A673 (cell line): ENCODE results near the gene RACGAP1. TPM values are rescaled to one million over a fixed set of nuclear protein-coding genes. Genes with fewer than 3 reads are reported as not detected.

ENCODE experiments used
- BruUV-seq: library from RNA; stranded (reverse); fragments of 400-500 nt; replicated peaks from 2 replicates; lab custom pipeline; 2021; lab: Mats Ljungman, UMichigan
- CTCF ChIA-PET: fragments of 300-600 bp; sonication (Branson Sonifier 250); formaldehyde crosslinking; loops from one replicate; lab custom pipeline; 2022; ENCODE audit warnings: antibody characterized with exemption; lab: Charles Lee
- POLR2A ChIA-PET: fragments of 300-600 bp; sonication (Branson Sonifier 250); formaldehyde crosslinking; loops from one replicate; lab custom pipeline; 2022; ENCODE audit warnings: antibody characterized with exemption; ENCODE audit not compliant: low non-redundant PET; lab: Charles Lee
- DNase-seq: peaks from one replicate; pipeline ENCODE4 v3.0.0-alpha.2; 2015; ENCODE audit warnings: low spot score
- H3K27ac ChIP-seq: fragments of 200-600 bp; sonication (generic); 2 replicates; pipeline ENCODE4 v1.5.1; 2016; ENCODE audit warnings: mixed run types, low read depth, mild to moderate bottlenecking, mixed read lengths, antibody characterized with exemption, low read length; ENCODE audit not compliant: poor library complexity, severe bottlenecking
- H3K27me3 ChIP-seq: fragments of 200-600 bp; sonication (generic); replicated peaks from 2 replicates; pipeline ENCODE4 v1.6.1; 2017; ENCODE audit warnings: mixed run types, low read depth, mild to moderate bottlenecking, mixed read lengths, antibody characterized with exemption, low read length; ENCODE audit not compliant: insufficient read depth, poor library complexity
- H3K36me3 ChIP-seq: fragments of 200-600 bp; sonication (generic); 2 replicates; pipeline ENCODE4 v1.6.1; 2016; ENCODE audit warnings: mixed run types, mild to moderate bottlenecking, mixed read lengths, antibody characterized with exemption, low read length; ENCODE audit not compliant: insufficient read depth, poor library complexity, severe bottlenecking
- H3K4me1 ChIP-seq: fragments of 200-600 bp; sonication (generic); 2 replicates; pipeline ENCODE4 v1.6.1; 2017; ENCODE audit warnings: mixed run types, mild to moderate bottlenecking, mixed read lengths, antibody characterized with exemption, low read length; ENCODE audit not compliant: insufficient read depth, poor library complexity, severe bottlenecking
- H3K4me3 ChIP-seq: fragments of 200-600 bp; sonication (generic); 2 replicates; pipeline ENCODE4 v1.5.1; 2016; ENCODE audit warnings: low read depth, mixed run types, mild to moderate bottlenecking, mixed read lengths, low read length; ENCODE audit not compliant: poor library complexity, severe bottlenecking
- H3K9me3 ChIP-seq: fragments of 200-600 bp; sonication (generic); 2 replicates; pipeline ENCODE4 v1.6.1; 2016; ENCODE audit warnings: mixed run types, low read depth, mild to moderate bottlenecking, mixed read lengths, antibody characterized with exemption, low read length; ENCODE audit not compliant: poor library complexity, severe bottlenecking
- CTCF ChIP-seq: fragments of 300-800, 200-600 bp; sonication (generic); conservative IDR thresholded peaks from 2 replicates; pipeline ENCODE4 v1.5.1; 2017; ENCODE audit warnings: low read depth, mild to moderate bottlenecking, antibody characterized with exemption, low read length, moderate library complexity, mixed read lengths
- EZH2 ChIP-seq: fragments of 200-600 bp; sonication (generic); IDR thresholded peaks from 2 replicates; pipeline ENCODE4 v1.6.1; 2017; ENCODE audit warnings: borderline replicate concordance, low read depth, mild to moderate bottlenecking, mixed read lengths, antibody characterized with exemption, low read length; ENCODE audit not compliant: poor library complexity, severe bottlenecking
- intact Hi-C: fragments of 100-400 bp; cut with micrococcal nuclease; formaldehyde crosslinking; loops from one replicate; pipeline ENCODE4 v1.10.0; 2022; ENCODE audit not compliant: unreplicated experiment
- total RNA-seq: library from RNA; stranded (reverse); gene quantifications from 2 replicates; pipeline ENCODE4 v1.2.3, GENCODE V29; 2021

RACGAP1 gene
- total RNA-seq, 1 experiment from 2014 or later = 173 TPM

- intact Hi-C loops = no loop called here
Measured at GRCh38 chr12:49985981-49986380, 39.3 kb downstream of the RACGAP1 start.

GRCh38 chr12:49984476-49985359 lies 40.6 kb downstream of the RACGAP1 start:
- ChIA-PET CTCF (interaction anchor here (0.6 to 2.0 kb wide), 4 partner anchors 18 to 100 kb away, joined by 3 to 13 read pairs (median 6); no protein-coding TSS in a partner anchor), POLR2A (no interaction called here)
- Histone ChIP-seq H3K27ac (peak overlapping the region; percentile 29), H3K9me3 (no peaks in the 10 kb centered on the region), H3K36me3 (peaks cover 21% of the 10 kb centered on the region), H3K4me1 (peaks cover 16% of the 10 kb centered on the region), H3K27me3 (no peaks in the 10 kb centered on the region), H3K4me3 (no peak overlapping the region)
- TF ChIP-seq CTCF = no peak
- TF ChIP-seq EZH2 = no peak
- DNase-seq = no peak
- no TSS peak for BruUV-seq
- intact Hi-C loops = no loop called here

More at GRCh38 chr12:49985981-49986380, 39.3 kb downstream of the RACGAP1 start:
- POLR2A ChIA-PET = no interaction called here
- H3K4me3 ChIP-seq = no peak overlapping the region
- CTCF ChIA-PET = no interaction called here
- DNase-seq = no peak
- H3K36me3 ChIP-seq = peaks cover 34% of the 10 kb centered on the region
- no peaks in the 10 kb centered on the region for H3K9me3 ChIP-seq
- TF ChIP-seq CTCF (no peak), EZH2 (no peak)
- H3K27me3 ChIP-seq = no peaks in the 10 kb centered on the region
- no peak overlapping the region for H3K27ac ChIP-seq
- H3K4me1 ChIP-seq = peaks cover 16% of the 10 kb centered on the region
- BruUV-seq = no TSS peak

- Histone ChIP-seq H3K36me3 (peaks cover 13% of the 10 kb centered on the region), H3K27ac (peak overlapping the region; percentile 29), H3K4me3 (no peak overlapping the region), H3K9me3 (no peaks in the 10 kb centered on the region), H3K4me1 (peaks cover 16% of the 10 kb centered on the region), H3K27me3 (no peaks in the 10 kb centered on the region)
- peak; percentile 92 for DNase-seq
- TF ChIP-seq EZH2 (no peak), CTCF (0 out of 2 replicates have a peak, but pooled peaks have one; percentile 17)
- POLR2A ChIA-PET = interaction anchor here (0.6 kb wide), 1 partner anchor 39 kb away, joined by 3 read pairs; no protein-coding TSS in a partner anchor
- BruUV-seq = no TSS peak
- intact Hi-C loops = no loop called here
- CTCF ChIA-PET = interaction anchor here (0.6 to 2.0 kb wide), 5 partner anchors 17 to 115 kb away, joined by 3 to 13 read pairs (median 3); no protein-coding TSS in a partner anchor
Measured at GRCh38 chr12:49983892-49984291, 41.4 kb downstream of the RACGAP1 start.
